ENCODE data around the gene STIM2.

GRCh38 chr4:26820346-26820745 is 40.3 kb upstream of the STIM2 start:
- TF ChIP-seq POLR2AphosphoS5 (IDR thresholded peaks at IDR 0.05) (no peak), POLR2A (IDR thresholded peaks at IDR 0.05) (no peak)
- TF ChIP-seq, protein P1, sequence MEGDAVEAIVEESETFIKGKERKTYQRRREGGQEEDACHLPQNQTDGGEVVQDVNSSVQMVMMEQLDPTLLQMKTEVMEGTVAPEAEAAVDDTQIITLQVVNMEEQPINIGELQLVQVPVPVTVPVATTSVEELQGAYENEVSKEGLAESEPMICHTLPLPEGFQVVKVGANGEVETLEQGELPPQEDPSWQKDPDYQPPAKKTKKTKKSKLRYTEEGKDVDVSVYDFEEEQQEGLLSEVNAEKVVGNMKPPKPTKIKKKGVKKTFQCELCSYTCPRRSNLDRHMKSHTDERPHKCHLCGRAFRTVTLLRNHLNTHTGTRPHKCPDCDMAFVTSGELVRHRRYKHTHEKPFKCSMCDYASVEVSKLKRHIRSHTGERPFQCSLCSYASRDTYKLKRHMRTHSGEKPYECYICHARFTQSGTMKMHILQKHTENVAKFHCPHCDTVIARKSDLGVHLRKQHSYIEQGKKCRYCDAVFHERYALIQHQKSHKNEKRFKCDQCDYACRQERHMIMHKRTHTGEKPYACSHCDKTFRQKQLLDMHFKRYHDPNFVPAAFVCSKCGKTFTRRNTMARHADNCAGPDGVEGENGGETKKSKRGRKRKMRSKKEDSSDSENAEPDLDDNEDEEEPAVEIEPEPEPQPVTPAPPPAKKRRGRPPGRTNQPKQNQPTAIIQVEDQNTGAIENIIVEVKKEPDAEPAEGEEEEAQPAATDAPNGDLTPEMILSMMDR (IDR thresholded peaks at IDR 0.05 in 8 of 11, conservative IDR thresholded peaks at IDR 0.05 in 3 of 11), result no peak

Measured in spleen (tissue), 7 donors.